Panc1 (cell line): Measurements from ENCODE around the gene ITGB2.

Source experiments
- CTCF ChIP-seq: fragments of 450-650 bp; IDR thresholded peaks from 2 replicates; pipeline ENCODE4 v1.5.1; 2017; ENCODE audit warnings: mild to moderate bottlenecking
- POLR2AphosphoS5 ChIP-seq: IDR thresholded peaks from 2 replicates; pipeline ENCODE4 v1.6.1; 2012; ENCODE audit warnings: mild to moderate bottlenecking, low read depth, low read length, moderate library complexity
- TCF7L2 ChIP-seq: IDR thresholded peaks from 2 replicates; pipeline ENCODE4 v1.6.1; 2011; ENCODE audit warnings: mild to moderate bottlenecking, low read depth, low read length, inconsistent platforms
- TF ChIP-seq, protein P1 (sequence below), 2 experiments: IDR thresholded peaks; 2 replicates each; pipeline ENCODE4 v1.6.1; 2011 to 2012; ENCODE audit warnings: low read depth in 2 of 2, control low read depth in 1 of 2, low read length in 1 of 2, mild to moderate bottlenecking in 1 of 2, moderate library complexity in 1 of 2; ENCODE audit not compliant: insufficient read depth in 1 of 2

GRCh38 chr21:44959376-44960091 is 38.8 kb upstream of the ITGB2 start:
- TF ChIP-seq CTCF (no peak), POLR2AphosphoS5 (no peak), TCF7L2 (no peak)
- TF ChIP-seq, protein P1, sequence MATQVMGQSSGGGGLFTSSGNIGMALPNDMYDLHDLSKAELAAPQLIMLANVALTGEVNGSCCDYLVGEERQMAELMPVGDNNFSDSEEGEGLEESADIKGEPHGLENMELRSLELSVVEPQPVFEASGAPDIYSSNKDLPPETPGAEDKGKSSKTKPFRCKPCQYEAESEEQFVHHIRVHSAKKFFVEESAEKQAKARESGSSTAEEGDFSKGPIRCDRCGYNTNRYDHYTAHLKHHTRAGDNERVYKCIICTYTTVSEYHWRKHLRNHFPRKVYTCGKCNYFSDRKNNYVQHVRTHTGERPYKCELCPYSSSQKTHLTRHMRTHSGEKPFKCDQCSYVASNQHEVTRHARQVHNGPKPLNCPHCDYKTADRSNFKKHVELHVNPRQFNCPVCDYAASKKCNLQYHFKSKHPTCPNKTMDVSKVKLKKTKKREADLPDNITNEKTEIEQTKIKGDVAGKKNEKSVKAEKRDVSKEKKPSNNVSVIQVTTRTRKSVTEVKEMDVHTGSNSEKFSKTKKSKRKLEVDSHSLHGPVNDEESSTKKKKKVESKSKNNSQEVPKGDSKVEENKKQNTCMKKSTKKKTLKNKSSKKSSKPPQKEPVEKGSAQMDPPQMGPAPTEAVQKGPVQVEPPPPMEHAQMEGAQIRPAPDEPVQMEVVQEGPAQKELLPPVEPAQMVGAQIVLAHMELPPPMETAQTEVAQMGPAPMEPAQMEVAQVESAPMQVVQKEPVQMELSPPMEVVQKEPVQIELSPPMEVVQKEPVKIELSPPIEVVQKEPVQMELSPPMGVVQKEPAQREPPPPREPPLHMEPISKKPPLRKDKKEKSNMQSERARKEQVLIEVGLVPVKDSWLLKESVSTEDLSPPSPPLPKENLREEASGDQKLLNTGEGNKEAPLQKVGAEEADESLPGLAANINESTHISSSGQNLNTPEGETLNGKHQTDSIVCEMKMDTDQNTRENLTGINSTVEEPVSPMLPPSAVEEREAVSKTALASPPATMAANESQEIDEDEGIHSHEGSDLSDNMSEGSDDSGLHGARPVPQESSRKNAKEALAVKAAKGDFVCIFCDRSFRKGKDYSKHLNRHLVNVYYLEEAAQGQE (IDR thresholded peaks at IDR 0.05; ENCODE audit: insufficient read depth in 1 of 2, low read depth in 2 of 2, low read length in 1 of 2) = no peak
